ENCODE measurements around the gene ANKMY1.

ANKMY1 gene

DNA sequence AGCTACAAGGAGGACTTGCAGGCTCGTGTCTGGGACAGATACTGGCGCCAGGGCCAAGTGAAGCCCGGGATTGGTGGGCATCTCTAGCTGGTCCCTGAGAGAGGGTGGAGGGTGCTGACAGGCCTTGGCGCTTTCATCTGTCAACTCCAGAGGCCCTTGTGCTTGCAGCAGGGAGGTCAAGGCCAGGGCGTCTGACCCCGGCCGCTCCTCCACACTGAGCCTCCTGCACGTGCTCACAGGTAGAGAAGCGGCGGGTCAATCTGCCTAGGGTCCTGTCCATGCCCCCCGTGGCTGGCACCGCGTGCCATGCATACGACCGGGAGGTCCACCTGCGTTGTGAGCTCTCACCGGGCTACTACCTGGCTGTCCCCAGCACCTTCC, 38.3 kb upstream of the ANKMY1 start:
- H3K36me3 ChIP-seq (ENCODE audit: control insufficient read depth in 2 of 2, insufficient read depth in 1 of 2, low read length in 2 of 2): peaks cover 5 to 89% of the 10 kb centered on the region in 2 experiments
- no peak overlapping the region for H3K27ac ChIP-seq (ENCODE audit: extremely low read depth, low read depth, low read length)
- POLR2A ChIA-PET: interaction anchor here (0.5 kb wide), 1 partner anchor 27 kb away, joined by 3 read pairs; no protein-coding TSS in a partner anchor

GRCh38 chr2:240595381-240596079, 37.7 kb upstream of the ANKMY1 start:
- Histone ChIP-seq H3K9me3 (ENCODE audit: control insufficient read depth, insufficient read depth, low read depth, low read length) (no peaks in the 10 kb centered on the region), H3K4me3 (ENCODE audit: low read depth, low read length) (no peak overlapping the region), H3K4me1 (ENCODE audit: control insufficient read depth, insufficient read depth, low read length) (no peaks in the 10 kb centered on the region), H3K36me3 (ENCODE audit: control insufficient read depth in 2 of 2, insufficient read depth in 1 of 2, low read length in 2 of 2) (peaks cover 5 to 92% of the 10 kb centered on the region in 2 experiments), H3K27ac (ENCODE audit: extremely low read depth, low read depth, low read length) (no peak overlapping the region)
- ChIA-PET CTCF (no interaction called here), POLR2A (interaction anchor here (0.5 kb wide), 1 partner anchor 26 kb away, joined by 3 read pairs; no protein-coding TSS in a partner anchor)
- TF ChIP-seq ZNF701 (tag by site-specific recombination; IDR thresholded peaks at IDR 0.05): no peak
- TF ChIP-seq, protein P1, sequence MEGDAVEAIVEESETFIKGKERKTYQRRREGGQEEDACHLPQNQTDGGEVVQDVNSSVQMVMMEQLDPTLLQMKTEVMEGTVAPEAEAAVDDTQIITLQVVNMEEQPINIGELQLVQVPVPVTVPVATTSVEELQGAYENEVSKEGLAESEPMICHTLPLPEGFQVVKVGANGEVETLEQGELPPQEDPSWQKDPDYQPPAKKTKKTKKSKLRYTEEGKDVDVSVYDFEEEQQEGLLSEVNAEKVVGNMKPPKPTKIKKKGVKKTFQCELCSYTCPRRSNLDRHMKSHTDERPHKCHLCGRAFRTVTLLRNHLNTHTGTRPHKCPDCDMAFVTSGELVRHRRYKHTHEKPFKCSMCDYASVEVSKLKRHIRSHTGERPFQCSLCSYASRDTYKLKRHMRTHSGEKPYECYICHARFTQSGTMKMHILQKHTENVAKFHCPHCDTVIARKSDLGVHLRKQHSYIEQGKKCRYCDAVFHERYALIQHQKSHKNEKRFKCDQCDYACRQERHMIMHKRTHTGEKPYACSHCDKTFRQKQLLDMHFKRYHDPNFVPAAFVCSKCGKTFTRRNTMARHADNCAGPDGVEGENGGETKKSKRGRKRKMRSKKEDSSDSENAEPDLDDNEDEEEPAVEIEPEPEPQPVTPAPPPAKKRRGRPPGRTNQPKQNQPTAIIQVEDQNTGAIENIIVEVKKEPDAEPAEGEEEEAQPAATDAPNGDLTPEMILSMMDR (tag by site-specific recombination; IDR thresholded peaks at IDR 0.05): peak; percentile 61

More for the DNA sequence above, 38.3 kb upstream of the ANKMY1 start:
- Histone ChIP-seq H3K9me3 (ENCODE audit: control insufficient read depth, insufficient read depth, low read depth, low read length) (no peaks in the 10 kb centered on the region), H3K4me1 (ENCODE audit: control insufficient read depth, insufficient read depth, low read length) (no peaks in the 10 kb centered on the region), H3K4me3 (ENCODE audit: low read depth, low read length) (no peak overlapping the region)
- no peak for TF ChIP-seq ZNF112 (tag by site-specific recombination; IDR thresholded peaks at IDR 0.05)
- no peak for TF ChIP-seq IKZF3 (tag by site-specific recombination; IDR thresholded peaks at IDR 0.05)
- TF ChIP-seq KLF8 (tag by site-specific recombination; IDR thresholded peaks at IDR 0.05): no peak
- TF ChIP-seq, protein P2, sequence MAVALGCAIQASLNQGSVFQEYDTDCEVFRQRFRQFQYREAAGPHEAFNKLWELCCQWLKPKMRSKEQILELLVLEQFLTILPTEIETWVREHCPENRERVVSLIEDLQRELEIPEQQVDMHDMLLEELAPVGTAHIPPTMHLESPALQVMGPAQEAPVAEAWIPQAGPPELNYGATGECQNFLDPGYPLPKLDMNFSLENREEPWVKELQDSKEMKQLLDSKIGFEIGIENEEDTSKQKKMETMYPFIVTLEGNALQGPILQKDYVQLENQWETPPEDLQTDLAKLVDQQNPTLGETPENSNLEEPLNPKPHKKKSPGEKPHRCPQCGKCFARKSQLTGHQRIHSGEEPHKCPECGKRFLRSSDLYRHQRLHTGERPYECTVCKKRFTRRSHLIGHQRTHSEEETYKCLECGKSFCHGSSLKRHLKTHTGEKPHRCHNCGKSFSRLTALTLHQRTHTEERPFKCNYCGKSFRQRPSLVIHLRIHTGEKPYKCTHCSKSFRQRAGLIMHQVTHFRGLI (tag by site-specific recombination; IDR thresholded peaks at IDR 0.05): no peak
- TF ChIP-seq ZNF132 (tag by site-specific recombination; IDR thresholded peaks at IDR 0.05; ENCODE audit: borderline replicate concordance): no peak
- no peak for TF ChIP-seq ZNF837 (tag by site-specific recombination; IDR thresholded peaks at IDR 0.05)
- no peak for TF ChIP-seq ZNF529 (tag by site-specific recombination; IDR thresholded peaks at IDR 0.05; ENCODE audit: insufficient replicate concordance)
- TF ChIP-seq ZNF26 (tag by site-specific recombination; IDR thresholded peaks at IDR 0.05): no peak
- no peak for TF ChIP-seq ZNF223 (tag by site-specific recombination; IDR thresholded peaks at IDR 0.05)
- TF ChIP-seq ZNF23 (tag by site-specific recombination; IDR thresholded peaks at IDR 0.05; ENCODE audit: borderline replicate concordance): no peak
- TF ChIP-seq SETDB1 (IDR thresholded peaks at IDR 0.05; ENCODE audit: insufficient read length, low read length): no peak
- no peak for TF ChIP-seq ZNF423 (tag by site-specific recombination; IDR thresholded peaks at IDR 0.05)
- TF ChIP-seq ZSCAN23 (tag by site-specific recombination; IDR thresholded peaks at IDR 0.05): no peak
- CTCF ChIA-PET: no interaction called here

- TF ChIP-seq ZNF660 (tag by site-specific recombination; IDR thresholded peaks at IDR 0.05): no peak
- no peak for TF ChIP-seq ZFP69B (tag by site-specific recombination; IDR thresholded peaks at IDR 0.05)
- TF ChIP-seq ZNF423 (tag by site-specific recombination; IDR thresholded peaks at IDR 0.05): no peak
- Histone ChIP-seq H3K36me3 (ENCODE audit: control insufficient read depth in 2 of 2, insufficient read depth in 1 of 2, low read length in 2 of 2) (peaks cover 5 to 92% of the 10 kb centered on the region in 2 experiments), H3K4me3 (ENCODE audit: low read depth, low read length) (no peak overlapping the region), H3K9me3 (ENCODE audit: control insufficient read depth, insufficient read depth, low read depth, low read length) (no peaks in the 10 kb centered on the region), H3K27ac (ENCODE audit: extremely low read depth, low read depth, low read length) (no peak overlapping the region), H3K4me1 (ENCODE audit: control insufficient read depth, insufficient read depth, low read length) (no peaks in the 10 kb centered on the region)
- ChIA-PET POLR2A (no interaction called here), CTCF (no interaction called here)
These were observed 37.0 kb upstream of the ANKMY1 start for GRCh38 chr2:240594511-240595380.

Measured in HEK293 (cell line).